Upper lobe of left lung (tissue), 6 donors: Measurements from ENCODE around the gene HIVEP3. TPM values are rescaled to one million over a fixed set of nuclear protein-coding genes. Genes with fewer than 3 reads are reported as not detected.

Source experiments
- ATAC-seq, 2 donors: fragments of 200-7000 bp; cut with Tn5 transposase; one replicate each; pipeline ENCODE4 v1.9.1; 2022; ENCODE audit warnings: mild to moderate bottlenecking in 2 of 2, moderate library complexity in 2 of 2; ENCODE audit not compliant: low FRiP score in 2 of 2
- DNase-seq, 2 donors: peaks; one replicate each; pipeline ENCODE4 v3.0.0-alpha.2; 2019 to 2020
- H3K27ac ChIP-seq, 4 donors: fragments of 200-600 bp; sonication (generic); one replicate each; pipeline ENCODE4 v1.5.1; 2016 to 2019
- H3K27me3 ChIP-seq, 4 donors: fragments of 200-600 bp; sonication (generic); one replicate each; pipeline ENCODE4 v1.5.1; 2017 to 2019
- H3K36me3 ChIP-seq, 4 donors: fragments of 200-600 bp; sonication (generic); one replicate each; pipeline ENCODE4 v1.5.1; 2016 to 2019
- H3K4me1 ChIP-seq, 4 donors: fragments of 200-600 bp; sonication (generic); one replicate each; pipeline ENCODE4 v1.5.1; 2018 to 2019
- H3K4me3 ChIP-seq, 4 donors: fragments of 200-600 bp; sonication (generic); one replicate each; pipeline ENCODE4 v1.5.1; 2017 to 2019; ENCODE audit warnings: mild to moderate bottlenecking in 2 of 4, moderate library complexity in 1 of 4
- H3K9me3 ChIP-seq, 4 donors: fragments of 200-600 bp; sonication (generic); one replicate each; pipeline ENCODE4 v1.5.1; 2018 to 2019
- EP300 ChIP-seq, 4 donors: sonication (generic); formaldehyde crosslinking; IDR thresholded peaks; one replicate each; pipeline ENCODE4 v1.5.1; 2017; ENCODE audit warnings: antibody characterized with exemption in 4 of 4, control low read depth in 2 of 4
- POLR2A ChIP-seq, 4 donors: fragments of 450-650 bp; IDR thresholded peaks; one replicate each; pipeline ENCODE4 v1.5.1; 2016 to 2017; ENCODE audit warnings: antibody characterized with exemption in 4 of 4, mild to moderate bottlenecking in 2 of 4
- POLR2AphosphoS5 ChIP-seq, 2 donors: sonication (generic); formaldehyde crosslinking; IDR thresholded peaks; one replicate each; pipeline ENCODE4 v1.5.1; 2017; ENCODE audit warnings: antibody characterized with exemption in 2 of 2
- WGBS, 2 donors: methylation state at CpG; one replicate each; pipeline ENCODE4 v1.1.5; 2017 to 2018; 5-methylcytosine and 5-hydroxymethylcytosine counted together
- total RNA-seq, 6 donors: library from RNA; depleted of rRNA in 4 of 6; stranded (reverse); fragments of >200 nt in 4 of 6; gene quantifications; one replicate each; pipeline versions ENCODE4 v1.1.0 to v1.2.1, GENCODE V29; 2016 to 2021
- TF ChIP-seq, protein P1 (sequence below), 6 experiments: fragments of 450-650 bp in 4 of 6; fragments of 200-600 bp in 2 of 6; sonication (generic) in 2 of 6; IDR thresholded peaks; one replicate each; pipeline ENCODE4 v1.5.1; 2016 to 2019; ENCODE audit warnings: antibody characterized with exemption in 6 of 6
- donor health status: DM: no; HTN: no; CAD: no; lungs with moderate emphysema.
- donor health status: DM: no; HTN: yes; CAD: no; lungs with severe emphysema.

HIVEP3 gene
- total RNA-seq, 6 donors from 2014 or later: 9.7 to 23.0 (median 11.6) TPM

DNA sequence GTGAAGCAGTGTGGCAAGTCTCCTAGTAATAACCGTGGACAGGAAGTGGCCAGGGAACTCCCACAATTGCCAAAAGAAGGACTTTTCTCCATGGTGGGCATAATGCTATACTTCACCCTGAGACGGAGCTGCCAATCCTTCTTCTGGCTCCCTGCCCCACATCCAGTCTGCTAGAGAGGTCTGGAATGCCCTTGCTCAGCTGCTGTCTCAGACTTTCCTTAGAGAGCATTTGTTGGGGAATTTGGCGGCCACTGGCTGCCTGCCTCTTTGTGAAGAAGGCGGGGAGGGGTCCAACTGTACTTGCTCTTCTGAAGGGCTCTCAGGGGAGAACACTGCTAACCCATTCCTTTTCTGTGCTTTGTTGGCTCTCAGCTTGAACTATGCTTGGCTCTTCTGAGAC lies 310.5 kb downstream of the HIVEP3 start:
- H3K36me3 ChIP-seq: no peaks in the 10 kb centered on the region
- H3K9me3 ChIP-seq: no peaks in the 10 kb centered on the region
- DNase-seq (peak in 1 of 2 donors; percentile 47), ATAC-seq (peak; percentile 34 to 49)
- no peaks in the 10 kb centered on the region for H3K27me3 ChIP-seq
- 24 to 41% methylated on average over 4 of the region's 4 CpGs for whole genome bisulfite sequencing, 2 donors
- H3K4me3 ChIP-seq: no peak overlapping the region
- H3K27ac ChIP-seq: no peak overlapping the region
- TF ChIP-seq, protein P1, sequence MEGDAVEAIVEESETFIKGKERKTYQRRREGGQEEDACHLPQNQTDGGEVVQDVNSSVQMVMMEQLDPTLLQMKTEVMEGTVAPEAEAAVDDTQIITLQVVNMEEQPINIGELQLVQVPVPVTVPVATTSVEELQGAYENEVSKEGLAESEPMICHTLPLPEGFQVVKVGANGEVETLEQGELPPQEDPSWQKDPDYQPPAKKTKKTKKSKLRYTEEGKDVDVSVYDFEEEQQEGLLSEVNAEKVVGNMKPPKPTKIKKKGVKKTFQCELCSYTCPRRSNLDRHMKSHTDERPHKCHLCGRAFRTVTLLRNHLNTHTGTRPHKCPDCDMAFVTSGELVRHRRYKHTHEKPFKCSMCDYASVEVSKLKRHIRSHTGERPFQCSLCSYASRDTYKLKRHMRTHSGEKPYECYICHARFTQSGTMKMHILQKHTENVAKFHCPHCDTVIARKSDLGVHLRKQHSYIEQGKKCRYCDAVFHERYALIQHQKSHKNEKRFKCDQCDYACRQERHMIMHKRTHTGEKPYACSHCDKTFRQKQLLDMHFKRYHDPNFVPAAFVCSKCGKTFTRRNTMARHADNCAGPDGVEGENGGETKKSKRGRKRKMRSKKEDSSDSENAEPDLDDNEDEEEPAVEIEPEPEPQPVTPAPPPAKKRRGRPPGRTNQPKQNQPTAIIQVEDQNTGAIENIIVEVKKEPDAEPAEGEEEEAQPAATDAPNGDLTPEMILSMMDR (IDR thresholded peaks at IDR 0.05): no peak
- TF ChIP-seq POLR2A (IDR thresholded peaks at IDR 0.05): no peak
- peaks cover 0 to 19% (median 14%) of the 10 kb centered on the region in 4 donors for H3K4me1 ChIP-seq

DNA sequence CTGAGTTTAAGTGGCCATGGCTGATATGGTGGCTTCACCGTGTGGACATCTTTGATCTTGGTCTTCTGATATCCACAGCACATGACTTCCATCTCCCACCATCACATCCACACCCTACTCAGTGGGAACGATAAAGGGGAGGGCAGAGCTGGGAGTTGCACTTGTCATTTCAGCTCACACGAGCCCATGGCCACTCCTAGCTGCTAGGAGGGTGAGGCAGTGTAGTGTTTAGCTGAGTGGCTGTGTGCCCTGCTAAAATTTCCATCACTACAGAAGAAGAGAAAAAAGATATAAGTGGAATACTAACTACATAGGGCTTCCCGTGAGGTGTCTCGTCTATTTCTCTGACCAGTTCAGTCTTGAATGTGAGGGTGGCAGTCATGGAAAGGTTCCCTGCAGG lies 310.9 kb downstream of the HIVEP3 start:
- TF ChIP-seq, protein P1 (IDR thresholded peaks at IDR 0.05): no peak
- TF ChIP-seq POLR2AphosphoS5 (IDR thresholded peaks at IDR 0.05) (no peak), EP300 (IDR thresholded peaks at IDR 0.05) (no peak), POLR2A (IDR thresholded peaks at IDR 0.05) (no peak)
- 71 to 73% methylated on average over 5 of the region's 5 CpGs for WGBS, 2 donors
- Histone ChIP-seq H3K9me3 (no peaks in the 10 kb centered on the region), H3K27me3 (no peaks in the 10 kb centered on the region), H3K36me3 (no peaks in the 10 kb centered on the region), H3K4me1 (peaks cover 0 to 15% (median 10%) of the 10 kb centered on the region in 4 donors), H3K4me3 (no peak overlapping the region), H3K27ac (no peak overlapping the region)
- no peak for DNase-seq
- no peak for ATAC-seq

DNA sequence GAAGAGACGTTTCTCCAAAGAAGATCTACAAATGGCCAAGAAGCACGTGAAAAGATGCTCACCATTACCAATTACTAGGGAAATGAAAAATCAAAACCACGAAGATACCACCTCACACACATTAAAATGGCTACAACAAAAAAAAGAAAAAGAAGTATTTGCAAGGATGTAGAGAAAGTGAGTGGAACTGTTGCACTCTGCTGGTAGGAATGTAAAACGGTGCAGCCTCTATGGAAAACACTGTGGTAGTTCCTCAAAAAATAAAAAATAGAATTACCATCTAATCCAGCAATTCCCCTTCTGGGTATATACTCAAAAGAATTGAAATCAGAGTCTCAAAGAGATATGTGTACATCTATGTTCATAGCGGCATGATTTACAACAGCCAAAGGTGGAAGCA lies 318.8 kb downstream of the HIVEP3 start:
- H3K9me3 ChIP-seq: no peaks in the 10 kb centered on the region
- DNase-seq: no peak
- H3K27me3 ChIP-seq: no peaks in the 10 kb centered on the region
- no peak overlapping the region for H3K27ac ChIP-seq
- no peaks in the 10 kb centered on the region for H3K36me3 ChIP-seq
- H3K4me1 ChIP-seq: no peaks in the 10 kb centered on the region
- TF ChIP-seq, protein P1 (IDR thresholded peaks at IDR 0.05): peak in 2 of 6 experiments; percentile 14 to 26
- no peak for TF ChIP-seq EP300 (IDR thresholded peaks at IDR 0.05)
- H3K4me3 ChIP-seq: no peak overlapping the region
- no peak for ATAC-seq
- WGBS, 2 donors: 69 to 86% methylated on average over 5 of the region's 5 CpGs

DNA sequence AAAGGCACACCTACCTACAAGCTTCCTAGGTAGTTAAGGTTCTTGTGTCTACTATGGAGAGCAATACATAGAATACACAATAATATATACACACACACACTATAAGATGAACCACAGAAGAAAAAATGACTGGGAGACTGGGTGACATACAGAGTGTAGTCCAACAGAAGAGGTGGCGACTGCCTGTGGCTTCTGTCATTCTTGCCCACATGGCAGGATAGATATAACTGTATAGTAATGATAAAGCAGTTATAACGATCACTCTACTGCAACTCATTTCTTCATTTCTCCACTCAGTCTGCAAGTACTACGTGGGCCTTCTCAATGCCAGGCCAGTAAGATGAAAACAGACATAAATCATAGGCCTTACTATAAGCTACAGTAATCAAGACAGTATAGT lies 320.4 kb downstream of the HIVEP3 start:
- Histone ChIP-seq H3K4me3 (no peak overlapping the region), H3K4me1 (no peaks in the 10 kb centered on the region), H3K27ac (no peak overlapping the region), H3K27me3 (no peaks in the 10 kb centered on the region), H3K36me3 (no peaks in the 10 kb centered on the region), H3K9me3 (no peaks in the 10 kb centered on the region)
- TF ChIP-seq EP300 (IDR thresholded peaks at IDR 0.05): no peak
- 85 to 92% methylated on average over 3 of the region's 3 CpGs for WGBS, 2 donors
- no peak for ATAC-seq
- DNase-seq: no peak

DNA sequence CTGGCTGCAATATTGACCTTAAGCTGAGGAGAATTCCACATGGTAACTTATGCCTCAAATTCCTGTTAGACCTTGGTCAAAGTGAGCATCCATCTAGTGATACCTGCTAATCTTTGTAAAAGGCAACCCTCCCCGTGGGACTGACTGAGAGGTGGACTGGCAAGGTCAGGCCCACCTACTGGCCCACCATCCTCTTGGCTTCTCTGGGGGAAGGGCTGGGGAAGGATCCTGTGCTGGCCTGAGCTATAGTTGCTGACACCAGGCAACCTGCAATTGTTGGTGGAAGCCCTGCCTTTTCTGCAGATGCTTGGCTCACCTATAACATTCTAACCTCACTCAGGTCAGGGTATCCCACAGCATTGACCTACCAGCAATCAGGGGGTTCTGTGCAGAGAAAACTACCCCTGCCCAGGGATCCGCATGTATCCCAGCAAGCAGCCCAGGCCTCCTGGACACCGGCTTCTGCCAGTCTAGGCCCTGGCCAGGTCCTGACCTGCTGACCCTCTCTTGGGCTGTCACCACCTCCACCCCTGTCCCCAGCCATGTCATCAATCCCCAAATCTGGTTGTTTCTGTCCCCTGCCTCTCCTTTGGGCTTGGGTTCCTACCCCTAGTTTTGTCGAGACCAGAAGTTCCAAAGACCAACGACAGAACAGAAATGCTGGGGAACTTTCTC lies 326.1 kb downstream of the HIVEP3 start:
- no peak overlapping the region for H3K4me3 ChIP-seq
- no peak overlapping the region for H3K27ac ChIP-seq
- no peaks in the 10 kb centered on the region for H3K4me1 ChIP-seq
- ATAC-seq: no peak
- DNase-seq: no peak
- WGBS, 2 donors: 96 to 99% methylated on average over 4 to 5 of the region's 5 CpGs
- no peaks in the 10 kb centered on the region for H3K9me3 ChIP-seq
- H3K27me3 ChIP-seq: no peaks in the 10 kb centered on the region
- H3K36me3 ChIP-seq: no peaks in the 10 kb centered on the region
- TF ChIP-seq, protein P1 (IDR thresholded peaks at IDR 0.05): no peak
